Stimulated activated CD4-positive, alpha-beta T cell treated with anti-CD3 and anti-CD28 coated beads, Interleukin-4, amount 100 ng/mL, for 4 hours (primary cell): ENCODE data around the gene NHLH2.

ENCODE experiments used
- DNase-seq, 2 experiments: peaks; one replicate each; pipeline ENCODE4 v3.0.0-alpha.2; 2020

Gene NHLH2

GRCh38 chr1:115796897-115797296 lies 44.0 kb downstream of the NHLH2 start:
- no peak for DNase-seq

GRCh38 chr1:115796036-115796435 lies 44.9 kb downstream of the NHLH2 start:
- DNase-seq: no peak

- no peak for DNase-seq
Observed at GRCh38 chr1:115794976-115795639, 45.8 kb downstream of the NHLH2 start.

- DNase-seq: no peak
Observed at GRCh38 chr1:115793162-115793561, 47.8 kb downstream of the NHLH2 start.

GRCh38 chr1:115791816-115792215 lies 49.1 kb downstream of the NHLH2 start:
- no peak for DNase-seq

- no peak for DNase-seq
Observed at GRCh38 chr1:115790846-115791245, 50.1 kb downstream of the NHLH2 start.

- no peak for DNase-seq
Observed at GRCh38 chr1:115790356-115790755, 50.6 kb downstream of the NHLH2 start.
